VCaP (cell line): ENCODE results near the gene PRR7.

Experiments
- H3K27ac ChIP-seq: fragments of 450-650 bp; 2 replicates; pipeline ENCODE4 v1.5.1; 2017
- TF ChIP-seq, protein P1 (sequence below): fragments of 450-650 bp; conservative IDR thresholded peaks from 2 replicates; pipeline ENCODE4 v1.5.1; 2017; ENCODE audit warnings: mild to moderate bottlenecking, moderate library complexity

Gene PRR7

DNA sequence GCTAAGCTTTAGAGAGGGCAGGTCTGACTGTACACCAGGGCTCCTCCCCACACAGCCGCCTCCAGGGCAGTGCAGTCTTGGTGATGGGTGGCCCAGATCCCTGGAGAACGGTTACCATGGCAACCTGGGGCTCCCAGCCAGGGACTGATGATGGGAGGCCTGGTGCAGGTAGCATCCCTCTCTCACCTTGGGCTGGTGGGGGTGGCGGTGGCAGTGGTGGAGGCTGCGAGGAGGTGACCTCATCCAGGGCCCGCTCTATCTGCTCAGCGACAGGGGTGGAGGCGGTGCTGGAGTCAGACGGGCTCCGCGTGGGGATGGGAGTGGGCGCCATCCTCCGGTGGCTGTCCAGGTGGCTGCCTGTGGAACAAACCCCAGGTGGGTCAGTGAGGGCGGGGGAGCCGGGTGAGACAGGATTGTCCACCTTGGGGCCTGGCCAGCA is 12.3 kb downstream of the PRR7 start:
- TF ChIP-seq, protein P1, sequence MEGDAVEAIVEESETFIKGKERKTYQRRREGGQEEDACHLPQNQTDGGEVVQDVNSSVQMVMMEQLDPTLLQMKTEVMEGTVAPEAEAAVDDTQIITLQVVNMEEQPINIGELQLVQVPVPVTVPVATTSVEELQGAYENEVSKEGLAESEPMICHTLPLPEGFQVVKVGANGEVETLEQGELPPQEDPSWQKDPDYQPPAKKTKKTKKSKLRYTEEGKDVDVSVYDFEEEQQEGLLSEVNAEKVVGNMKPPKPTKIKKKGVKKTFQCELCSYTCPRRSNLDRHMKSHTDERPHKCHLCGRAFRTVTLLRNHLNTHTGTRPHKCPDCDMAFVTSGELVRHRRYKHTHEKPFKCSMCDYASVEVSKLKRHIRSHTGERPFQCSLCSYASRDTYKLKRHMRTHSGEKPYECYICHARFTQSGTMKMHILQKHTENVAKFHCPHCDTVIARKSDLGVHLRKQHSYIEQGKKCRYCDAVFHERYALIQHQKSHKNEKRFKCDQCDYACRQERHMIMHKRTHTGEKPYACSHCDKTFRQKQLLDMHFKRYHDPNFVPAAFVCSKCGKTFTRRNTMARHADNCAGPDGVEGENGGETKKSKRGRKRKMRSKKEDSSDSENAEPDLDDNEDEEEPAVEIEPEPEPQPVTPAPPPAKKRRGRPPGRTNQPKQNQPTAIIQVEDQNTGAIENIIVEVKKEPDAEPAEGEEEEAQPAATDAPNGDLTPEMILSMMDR, result no peak
- no peak overlapping the region for H3K27ac ChIP-seq

DNA sequence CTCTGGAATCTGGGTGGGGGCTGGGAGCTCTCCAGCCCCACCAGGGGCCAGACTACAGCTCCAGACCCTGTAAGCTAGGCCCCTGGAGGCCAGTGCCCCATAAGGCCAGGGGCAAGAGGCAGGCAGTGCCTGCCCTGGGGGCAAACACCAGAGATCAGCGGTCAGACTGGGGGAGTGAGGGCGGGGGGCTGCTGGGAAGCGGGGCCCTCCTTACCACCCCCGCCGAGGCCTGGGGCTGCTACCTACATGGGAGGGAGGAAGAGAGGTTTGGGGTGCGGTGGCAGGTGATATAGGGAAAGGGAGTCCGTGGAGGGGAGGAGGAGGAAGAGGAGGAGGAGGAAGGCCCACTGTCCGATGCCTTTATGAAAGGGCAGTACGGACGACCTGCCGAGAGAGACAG is 12.7 kb downstream of the PRR7 start:
- no peak overlapping the region for H3K27ac ChIP-seq
- TF ChIP-seq, protein P1, result no peak

GRCh38 chr5:177459819-177460628 is 13.4 kb downstream of the PRR7 start:
- TF ChIP-seq, protein P1, result no peak
- H3K27ac ChIP-seq, result no peak overlapping the region

DNA sequence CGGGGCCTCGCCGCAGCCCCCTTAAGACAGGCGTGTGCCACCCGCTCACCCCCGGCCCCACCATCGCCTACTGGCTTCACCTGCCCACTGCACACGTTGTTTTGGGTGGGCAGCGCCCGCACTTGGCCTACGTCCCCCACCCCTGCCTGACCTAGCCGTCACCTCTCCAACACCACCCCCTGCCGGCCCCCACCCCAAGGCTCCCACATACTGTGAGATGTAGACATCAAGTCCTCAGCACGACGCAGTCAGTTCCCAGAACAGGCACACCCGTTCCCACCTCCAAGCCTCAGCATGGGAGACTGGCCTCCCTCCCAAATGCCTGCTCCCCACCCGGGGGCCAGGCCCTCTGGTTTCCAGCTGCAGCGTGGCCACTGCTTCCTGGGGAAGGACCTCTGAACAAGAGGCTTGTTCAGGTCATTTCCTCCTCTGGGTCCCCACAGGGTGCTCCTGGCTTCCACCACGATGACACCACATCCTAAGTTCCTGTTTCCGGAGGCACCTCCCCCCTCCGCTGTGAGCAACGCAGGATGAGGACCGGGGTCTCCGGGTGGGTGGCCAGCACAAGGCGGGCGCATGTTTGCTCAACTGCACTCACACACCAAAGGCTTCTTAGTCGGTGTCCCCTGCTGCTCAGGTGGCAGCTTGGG is 15.5 kb downstream of the PRR7 start:
- no peak overlapping the region for H3K27ac ChIP-seq
- TF ChIP-seq, protein P1, result no peak

DNA sequence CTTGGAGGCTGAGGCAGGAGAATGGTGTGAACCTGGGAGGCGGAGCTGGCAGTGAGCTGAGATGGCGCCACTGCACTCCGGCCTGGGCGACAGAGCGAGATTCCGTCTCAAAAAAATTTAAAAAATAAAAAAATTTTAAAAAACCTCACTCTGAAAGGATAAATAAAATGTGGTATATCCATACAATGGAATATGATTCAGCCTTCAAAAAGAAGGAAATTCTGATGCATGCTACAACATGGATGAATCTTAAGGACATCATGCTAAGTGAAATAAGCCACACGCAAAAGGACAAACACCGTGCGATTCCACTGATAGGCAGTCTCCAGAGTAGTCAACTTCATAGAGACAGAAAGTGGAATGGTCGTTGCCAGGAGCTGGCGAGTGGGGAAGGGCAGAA is 18.4 kb downstream of the PRR7 start:
- TF ChIP-seq, protein P1, result no peak
- no peak overlapping the region for H3K27ac ChIP-seq

DNA sequence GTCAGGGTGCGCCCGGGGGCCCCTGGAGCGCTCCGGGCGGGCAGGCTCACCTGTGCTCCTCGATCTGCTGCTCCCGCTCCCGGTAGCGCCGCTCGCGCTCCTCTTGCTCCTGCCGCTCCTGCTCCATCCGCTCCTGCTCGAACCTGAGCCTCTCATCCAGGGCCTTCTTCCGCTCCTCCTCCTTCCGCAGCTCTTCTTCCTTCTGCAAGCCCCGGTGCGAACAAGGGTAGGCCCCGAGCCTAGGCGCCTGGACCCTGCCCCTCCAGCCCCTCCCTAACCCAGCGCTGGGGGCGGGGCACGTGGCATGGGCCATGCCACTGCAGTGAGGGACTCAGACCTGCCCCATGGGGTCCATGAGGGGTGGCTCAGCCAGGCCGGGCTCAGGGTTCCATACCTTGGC is 20.2 kb downstream of the PRR7 start:
- H3K27ac ChIP-seq, result no peak overlapping the region
- TF ChIP-seq, protein P1, result no peak

- TF ChIP-seq, protein P1, result no peak
- no peak overlapping the region for H3K27ac ChIP-seq
These were observed 20.8 kb downstream of the PRR7 start for GRCh38 chr5:177467436-177467835.
